Measurements from ENCODE around the gene OR51A2.

The OR51A2 gene

GRCh38 chr11:4975436-4975835 lies 19.9 kb upstream of the OR51A2 start:
- TF ChIP-seq CTCF (conservative IDR thresholded peaks at IDR 0.05; ENCODE audit: control insufficient read depth, insufficient read depth, low read depth, low read length), result no peak
- DNase-seq (ENCODE audit: low read depth), result no peak

GRCh38 chr11:4962816-4963215 lies 7.3 kb upstream of the OR51A2 start:
- TF ChIP-seq CTCF (conservative IDR thresholded peaks at IDR 0.05; ENCODE audit: control insufficient read depth, insufficient read depth, low read depth, low read length), result no peak
- DNase-seq (ENCODE audit: low read depth), result no peak
- no peak overlapping the region for H3K4me3 ChIP-seq (ENCODE audit: control insufficient read depth, low read depth, low read length)

More at GRCh38 chr11:4975436-4975835, 19.9 kb upstream of the OR51A2 start:
- no peak overlapping the region for H3K4me3 ChIP-seq (ENCODE audit: control insufficient read depth, low read depth, low read length)

GRCh38 chr11:4960877-4961276 lies 5.4 kb upstream of the OR51A2 start:
- DNase-seq (ENCODE audit: low read depth), result peak; percentile 1
- no peak overlapping the region for H3K4me3 ChIP-seq (ENCODE audit: control insufficient read depth, low read depth, low read length)
- no peak for TF ChIP-seq CTCF (conservative IDR thresholded peaks at IDR 0.05; ENCODE audit: control insufficient read depth, insufficient read depth, low read depth, low read length)

DNA sequence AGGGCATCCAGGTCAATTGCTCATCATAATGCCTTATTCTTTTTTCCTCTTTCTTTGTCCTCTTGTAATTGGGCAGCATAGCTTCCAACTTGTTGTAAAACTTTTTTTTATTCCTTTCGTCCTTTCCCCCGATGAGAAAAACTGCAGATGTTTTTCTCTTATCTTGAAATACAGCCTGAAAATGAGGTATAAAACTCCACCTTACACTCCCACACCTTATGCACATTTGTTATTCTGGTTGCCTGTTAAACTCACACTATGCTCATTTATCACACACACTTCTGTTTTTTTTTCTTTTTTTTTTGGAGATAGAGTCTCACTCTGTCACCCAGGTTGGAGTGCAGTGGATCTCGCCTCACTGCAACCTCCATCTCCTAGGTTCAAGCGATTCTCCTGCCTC lies 1.9 kb upstream of the OR51A2 start:
- no peak for DNase-seq (ENCODE audit: low read depth)
- no peak overlapping the region for H3K4me3 ChIP-seq (ENCODE audit: control insufficient read depth, low read depth, low read length)
- no peak for TF ChIP-seq CTCF (conservative IDR thresholded peaks at IDR 0.05; ENCODE audit: control insufficient read depth, insufficient read depth, low read depth, low read length)

DNA sequence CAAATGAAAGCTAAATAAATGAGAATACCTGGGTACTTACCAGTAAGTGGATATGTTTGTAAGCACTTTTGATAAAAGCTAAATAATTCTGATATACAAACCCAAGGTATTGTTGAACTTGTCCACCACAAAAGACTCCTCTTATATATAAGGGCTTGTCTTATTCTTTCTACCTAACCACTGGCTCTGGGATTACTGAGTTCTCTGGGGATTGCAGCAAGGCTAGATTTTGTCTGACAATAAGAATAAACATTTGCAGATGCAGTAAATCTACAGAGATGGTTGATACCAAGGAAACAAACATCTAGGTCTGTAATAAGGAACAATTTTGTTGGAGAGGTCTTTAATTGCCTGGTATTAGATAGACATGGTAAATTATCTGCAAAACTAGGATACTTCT lies 8.0 kb downstream of the OR51A2 start, which contains the start of gene OR51A4:
OR51A4 (minus strand) TSS at position 101 of the 400 bp plus-strand sequence. CDS start 505 bp downstream, outside the sequence.
- no peak for DNase-seq (ENCODE audit: low read depth)
- TF ChIP-seq CTCF (conservative IDR thresholded peaks at IDR 0.05; ENCODE audit: control insufficient read depth, insufficient read depth, low read depth, low read length), result no peak
- H3K4me3 ChIP-seq (ENCODE audit: control insufficient read depth, low read depth, low read length), result no peak within 1 kb of the TSS

GRCh38 chr11:4936745-4937144 lies 18.8 kb downstream of the OR51A2 start:
- no peak overlapping the region for H3K4me3 ChIP-seq (ENCODE audit: control insufficient read depth, low read depth, low read length)
- DNase-seq (ENCODE audit: low read depth), result no peak
- no peak for TF ChIP-seq CTCF (conservative IDR thresholded peaks at IDR 0.05; ENCODE audit: control insufficient read depth, insufficient read depth, low read depth, low read length)

GRCh38 chr11:4932751-4933150 lies 22.8 kb downstream of the OR51A2 start:
- no peak overlapping the region for H3K4me3 ChIP-seq (ENCODE audit: control insufficient read depth, low read depth, low read length)
- DNase-seq (ENCODE audit: low read depth), result no peak
- TF ChIP-seq CTCF (conservative IDR thresholded peaks at IDR 0.05; ENCODE audit: control insufficient read depth, insufficient read depth, low read depth, low read length), result no peak
